K562 (cell line): Measurements from ENCODE around the gene USPL1. TPM values are rescaled to one million over a fixed set of nuclear protein-coding genes. Genes with fewer than 3 reads are reported as not detected.

Experiments used
- ATAC-seq: fragments of 200-7000 bp; cut with Tn5 transposase; 3 replicates; pipeline ENCODE4 v1.9.1; 2020; ENCODE audit warnings: moderate library complexity
- BruUV-seq: library from RNA; stranded (reverse); fragments of 400-500 nt; replicated peaks from 2 replicates; lab custom pipeline; 2021; lab: Mats Ljungman, UMichigan
- CTCF ChIA-PET: fragments of 300-600 bp; formaldehyde crosslinking; extraction: SDS; loops from one replicate; lab custom pipeline; 2021; ENCODE audit warnings: low intra/inter-chr PET ratio; lab: Yijun Ruan, JAX
- POLR2A ChIA-PET: fragments of 300-600, 350-650 bp; sonication (Branson Sonifier 250); formaldehyde crosslinking; extraction: SDS; loops from one replicate; lab custom pipeline; 2021; ENCODE audit warnings: antibody characterized with exemption, inconsistent platforms; lab: Yijun Ruan, JAX
- DNase-seq, 4 experiments: peaks; one replicate each; pipeline versions ENCODE4 v3.0.0 to v3.0.0-alpha.2; 2011 to 2018; ENCODE audit warnings: low spot score in 3 of 4, mixed read lengths in 3 of 4; ENCODE audit errors: extremely low read depth in 1 of 4
- FAIRE-seq: peaks from 2 replicates; lab custom pipeline; 2011; peaks lifted over from hg19 to GRCh38; lab: Jason Lieb, UNC
- H2AFZ ChIP-seq: 2 replicates; pipeline ENCODE4 v1.6.0; 2011; ENCODE audit warnings: low read depth, low read length, control low read depth, inconsistent platforms
- H3K27ac ChIP-seq: fragments of 200-600 bp; 3 replicates; pipeline ENCODE4 v1.8.0; 2011; ENCODE audit warnings: low read depth, mild to moderate bottlenecking, control low read depth, inconsistent platforms, low read length, moderate library complexity, mixed read lengths; ENCODE audit errors: extremely low read depth
- H3K27me3 ChIP-seq, 2 experiments: fragments of 300-600 bp in 1 of 2; 2 replicates in 1 of 2; 3 replicates in 1 of 2; pipeline versions ENCODE4 v1.6.0 to v1.8.0; 2011; ENCODE audit warnings: inconsistent platforms in 2 of 2, low read length in 2 of 2, mild to moderate bottlenecking in 1 of 2, mixed read lengths in 1 of 2, moderate library complexity in 1 of 2; ENCODE audit not compliant: control insufficient read depth in 2 of 2, insufficient read depth in 2 of 2
- H3K36me3 ChIP-seq: fragments of 300-600 bp; 3 replicates; pipeline ENCODE4 v1.8.0; 2011; ENCODE audit warnings: mild to moderate bottlenecking, low read length, inconsistent platforms; ENCODE audit not compliant: control insufficient read depth, insufficient read depth
- H3K4me1 ChIP-seq, 2 experiments: fragments of 200-600 bp in 1 of 2; replicated peaks in 1 of 2; 2 replicates in 1 of 2; 3 replicates in 1 of 2; pipeline versions ENCODE4 v1.5.1 to v1.8.0; 2011; ENCODE audit warnings: inconsistent platforms in 2 of 2, low read length in 2 of 2, mild to moderate bottlenecking in 1 of 2, mixed read lengths in 1 of 2, moderate library complexity in 1 of 2; ENCODE audit not compliant: control insufficient read depth in 2 of 2, insufficient read depth in 2 of 2
- H3K4me2 ChIP-seq: 2 replicates; pipeline ENCODE4 v1.6.1; 2011; ENCODE audit warnings: low read length, control low read depth, inconsistent platforms, mixed read lengths; ENCODE audit not compliant: insufficient read depth
- H3K4me3 ChIP-seq: fragments of 200-600 bp; sonication (generic), shearing (Covaris generic); 2 replicates; pipeline ENCODE4 v1.5.1; 2016; ENCODE audit warnings: control low read depth, inconsistent platforms
- H3K79me2 ChIP-seq: fragments of 200-600 bp; 3 replicates; pipeline ENCODE4 v1.8.0; 2011; ENCODE audit warnings: low read length, inconsistent platforms; ENCODE audit not compliant: control insufficient read depth, insufficient read depth
- H3K9ac ChIP-seq, 2 experiments: 2 replicates each; pipeline versions ENCODE4 v1.6.0 to v1.6.1; 2011; ENCODE audit warnings: low read depth in 2 of 2, low read length in 2 of 2, control low read depth in 1 of 2, inconsistent platforms in 1 of 2, mild to moderate bottlenecking in 1 of 2, mixed read lengths in 1 of 2; ENCODE audit not compliant: insufficient read depth in 1 of 2
- H3K9me1 ChIP-seq: one replicate; pipeline ENCODE4 v1.6.0; 2011; ENCODE audit warnings: inconsistent platforms, mild to moderate bottlenecking, low read length, moderate library complexity; ENCODE audit not compliant: control insufficient read depth, insufficient read depth
- H3K9me3 ChIP-seq: replicated peaks from 2 replicates; pipeline ENCODE4 v1.5.1; 2011; ENCODE audit warnings: low read depth, low read length, inconsistent platforms; ENCODE audit not compliant: control insufficient read depth, insufficient read depth
- H4K20me1 ChIP-seq: replicated peaks from 2 replicates; pipeline ENCODE4 v1.6.1; 2011; ENCODE audit warnings: low read length, inconsistent platforms, mixed read lengths; ENCODE audit not compliant: control insufficient read depth, insufficient read depth
- CBX5 ChIP-seq: IDR thresholded peaks from 2 replicates; pipeline ENCODE4 v1.6.1; 2014; ENCODE audit warnings: low read depth, borderline replicate concordance
- NFATC3 ChIP-seq: fragments of 450-650 bp; IDR thresholded peaks from 2 replicates; pipeline ENCODE4 v1.6.1; 2017; ENCODE audit warnings: mild to moderate bottlenecking
- WGBS: fragments of 100-300 bp; shearing (Covaris generic); methylation state at CpG from one replicate; pipeline ENCODE4 v1.1.6; 2016; ENCODE audit warnings: low coverage, mixed read lengths; ENCODE audit not compliant: insufficient coverage; ENCODE audit errors: missing lambda C conversion rate; 5-methylcytosine and 5-hydroxymethylcytosine counted together
- in situ Hi-C: fragments of 300-500 bp; cut with MboI; formaldehyde crosslinking; loops from 4 replicates; pipeline ENCODE4 v1.15.0; 2018; ENCODE audit warnings: inconsistent platforms, mixed read lengths
- intact Hi-C: fragments of 100-400 bp; cut with micrococcal nuclease; formaldehyde crosslinking; loops from 2 replicates; pipeline ENCODE4 v1.14.2; 2022
- polyA plus RNA-seq, 8 experiments: library from polyadenylated mRNA; depleted of rRNA in 4 of 8; stranded (reverse) in 5 of 8; unstranded in 3 of 8; fragments of >200 nt; fragmentation: Nextera tagmentation in 2 of 8; fragmentation: Illumina TruSeq in 1 of 8; extraction: Ambion mirVana in 2 of 8; extraction: Trizol in 1 of 8; gene quantifications; 2 replicates each; pipeline versions ENCODE4 v1.2.1 to v1.2.3, GENCODE V29; 2011 to 2014; ENCODE audit warnings: inconsistent platforms in 1 of 8, missing spikeins in 1 of 8
- total RNA-seq, 7 experiments: library from RNA; depleted of rRNA in 6 of 7; stranded (reverse); fragments of >200 nt in 6 of 7; fragmentation: Illumina TruSeq in 2 of 7; extraction: Trizol in 2 of 7; gene quantifications; 2 replicates each; pipeline versions ENCODE4 v1.2.1 to v1.2.3, GENCODE V29; 2011 to 2021; ENCODE audit warnings: low replicate concordance in 1 of 7
- TF ChIP-seq, protein P1 (sequence below): fragments of 250-450 bp; sonication (Bioruptor Pico); IDR thresholded peaks from 2 replicates; pipeline ENCODE4 v1.6.1; 2021; ENCODE audit warnings: mild to moderate bottlenecking
- TF ChIP-seq, protein P2 (sequence below): fragments of 450-650 bp; IDR thresholded peaks from 2 replicates; pipeline ENCODE4 v1.6.1; 2016

USPL1 gene
- total and polyA plus RNA-seq, 9 of the 15 experiments (the other 6 are each of a cell fraction or from before 2014, with no cell fraction given) = 5.5 to 18.0 (median 12.0) TPM

DNA sequence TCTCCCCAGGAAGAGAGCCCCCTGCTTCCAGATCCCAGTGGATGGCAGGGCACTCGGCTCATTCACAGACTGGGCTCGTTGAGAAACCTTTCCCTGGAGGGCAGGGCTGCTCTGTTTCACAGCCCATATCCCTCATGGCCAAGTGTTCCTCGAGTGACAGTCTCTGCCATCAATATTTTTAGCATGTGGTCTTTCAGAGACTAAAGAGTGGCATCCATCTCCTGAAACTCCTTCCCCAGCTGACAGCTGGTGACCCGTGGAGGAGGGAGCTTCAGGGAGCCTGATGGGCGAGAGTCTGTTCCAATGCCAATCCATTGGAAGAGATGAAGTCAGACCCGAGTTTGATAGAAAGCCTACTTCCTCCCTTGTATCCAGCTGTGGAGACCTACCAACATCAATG, 86.9 kb downstream of the USPL1 start:
- CTCF ChIA-PET = no interaction called here
- no peak for FAIRE-seq
- 0% methylated on average over 5 of the region's 6 CpGs for WGBS

More for the DNA sequence above, 86.9 kb downstream of the USPL1 start:
- Histone ChIP-seq H3K27ac (no peak overlapping the region), H3K9ac (no peak overlapping the region), H3K4me1 (no peaks in the 10 kb centered on the region), H3K27me3 (peaks cover 0 to 12% of the 10 kb centered on the region in 2 experiments; a peak in 3 of 5 replicates), H3K4me2 (no peak overlapping the region), H4K20me1 (no peaks in the 10 kb centered on the region), H2AFZ (no peak overlapping the region), H3K4me3 (no peak overlapping the region), H3K79me2 (no peaks in the 10 kb centered on the region), H3K9me1 (no peaks in the 10 kb centered on the region), H3K9me3 (no peaks in the 10 kb centered on the region), H3K36me3 (no peaks in the 10 kb centered on the region)
- BruUV-seq = no TSS peak
- TF ChIP-seq CBX5 (no peak), NFATC3 (no peak)
- TF ChIP-seq, protein P1, sequence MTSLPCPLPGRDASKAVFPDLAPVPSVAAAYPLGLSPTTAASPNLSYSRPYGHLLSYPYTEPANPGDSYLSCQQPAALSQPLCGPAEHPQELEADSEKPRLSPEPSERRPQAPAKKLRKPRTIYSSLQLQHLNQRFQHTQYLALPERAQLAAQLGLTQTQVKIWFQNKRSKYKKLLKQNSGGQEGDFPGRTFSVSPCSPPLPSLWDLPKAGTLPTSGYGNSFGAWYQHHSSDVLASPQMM = no peak
- TF ChIP-seq, protein P2, sequence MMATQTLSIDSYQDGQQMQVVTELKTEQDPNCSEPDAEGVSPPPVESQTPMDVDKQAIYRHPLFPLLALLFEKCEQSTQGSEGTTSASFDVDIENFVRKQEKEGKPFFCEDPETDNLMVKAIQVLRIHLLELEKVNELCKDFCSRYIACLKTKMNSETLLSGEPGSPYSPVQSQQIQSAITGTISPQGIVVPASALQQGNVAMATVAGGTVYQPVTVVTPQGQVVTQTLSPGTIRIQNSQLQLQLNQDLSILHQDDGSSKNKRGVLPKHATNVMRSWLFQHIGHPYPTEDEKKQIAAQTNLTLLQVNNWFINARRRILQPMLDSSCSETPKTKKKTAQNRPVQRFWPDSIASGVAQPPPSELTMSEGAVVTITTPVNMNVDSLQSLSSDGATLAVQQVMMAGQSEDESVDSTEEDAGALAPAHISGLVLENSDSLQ = no peak
- in situ Hi-C loops (no loop called here), intact Hi-C loops (no loop called here)
- ATAC-seq = no peak
- no peak for DNase-seq
- POLR2A ChIA-PET = interaction anchor here (1.0 kb wide), 1 partner anchor 231 kb away, joined by 3 read pairs; no protein-coding TSS in a partner anchor
